Neural progenitor cell (in vitro differentiated cells): Measurements from ENCODE around the gene SLC2A10. TPM values are rescaled to one million over a fixed set of nuclear protein-coding genes. Genes with fewer than 3 reads are reported as not detected.

ENCODE experiments used
- DNase-seq: peaks from one replicate; pipeline ENCODE4 v3.0.0-alpha.2; 2016; ENCODE audit warnings: low spot score
- H2AFZ ChIP-seq: fragments of 200-600 bp; sonication (generic); replicated peaks from 2 replicates; pipeline ENCODE4 v1.6.1; 2016; ENCODE audit warnings: antibody characterized with exemption
- H3F3A ChIP-seq: fragments of 200-600 bp; sonication (generic); 2 replicates; pipeline ENCODE4 v1.6.1; 2016; ENCODE audit warnings: antibody characterized with exemption, low read depth
- H3K27ac ChIP-seq: fragments of 200-600 bp; sonication (generic); 2 replicates; pipeline ENCODE4 v1.5.1; 2016; ENCODE audit warnings: mild to moderate bottlenecking
- H3K27me3 ChIP-seq: fragments of 200-600 bp; sonication (generic); 2 replicates; pipeline ENCODE4 v1.6.1; 2016; ENCODE audit warnings: mild to moderate bottlenecking, moderate library complexity
- H3K36me3 ChIP-seq: fragments of 200-600 bp; sonication (generic); 2 replicates; pipeline ENCODE4 v1.5.1; 2016
- H3K4me1 ChIP-seq: fragments of 200-600 bp; sonication (generic); 2 replicates; pipeline ENCODE4 v1.6.1; 2016; ENCODE audit warnings: mixed run types
- H3K4me2 ChIP-seq: fragments of 200-600 bp; sonication (generic); 2 replicates; pipeline ENCODE4 v1.6.1; 2016
- H3K4me3 ChIP-seq: fragments of 200-600 bp; sonication (generic); 2 replicates; pipeline ENCODE4 v1.5.1; 2016
- H3K79me2 ChIP-seq: fragments of 200-600 bp; sonication (generic); 2 replicates; pipeline ENCODE4 v1.6.1; 2016; ENCODE audit warnings: low read depth
- H3K9ac ChIP-seq: fragments of 200-600 bp; sonication (generic); 2 replicates; pipeline ENCODE4 v1.6.1; 2016
- H3K9me3 ChIP-seq: fragments of 200-600 bp; sonication (generic); 2 replicates; pipeline ENCODE4 v1.5.1; 2016; ENCODE audit warnings: low read depth
- H4K20me1 ChIP-seq: fragments of 200-600 bp; sonication (generic); 2 replicates; pipeline ENCODE4 v1.6.1; 2016; ENCODE audit warnings: low read depth
- H3K27ac Mint-ChIP-seq: 3 replicates; pipeline ENCODE4 v1.8.0; 2021; ENCODE audit warnings: mixed read lengths
- H3K27me3 Mint-ChIP-seq: 2 replicates; pipeline ENCODE4 v1.8.0; 2022; ENCODE audit warnings: low read depth, mild to moderate bottlenecking, inconsistent platforms, moderate library complexity, mixed read lengths; ENCODE audit not compliant: insufficient read depth
- H3K36me3 Mint-ChIP-seq: 3 replicates; pipeline ENCODE4 v1.8.0; 2021; ENCODE audit warnings: mixed read lengths
- H3K4me1 Mint-ChIP-seq: 3 replicates; pipeline ENCODE4 v1.8.0; 2021; ENCODE audit warnings: mixed read lengths
- H3K4me3 Mint-ChIP-seq: 3 replicates; pipeline ENCODE4 v1.8.0; 2021; ENCODE audit warnings: mild to moderate bottlenecking, moderate library complexity, mixed read lengths
- H3K9me3 Mint-ChIP-seq: 3 replicates; pipeline ENCODE4 v1.8.0; 2020; ENCODE audit warnings: mixed read lengths
- CTCF ChIP-seq: fragments of 200-600 bp; sonication (generic); IDR thresholded peaks from 2 replicates; pipeline ENCODE4 v1.5.1; 2017; ENCODE audit warnings: antibody characterized with exemption, mild to moderate bottlenecking
- EZH2 ChIP-seq: fragments of 200-600 bp; sonication (generic); IDR thresholded peaks from 2 replicates; pipeline ENCODE4 v1.6.1; 2017; ENCODE audit warnings: antibody characterized with exemption, mild to moderate bottlenecking, moderate library complexity
- EZH2phosphoT487 ChIP-seq: fragments of 200-600 bp; sonication (generic); IDR thresholded peaks from 2 replicates; pipeline ENCODE4 v1.6.1; 2017; ENCODE audit warnings: antibody characterized with exemption
- total RNA-seq: library from RNA; depleted of rRNA; stranded (reverse); fragments of >200 nt; gene quantifications from 2 replicates; pipeline ENCODE4 v1.2.3, GENCODE V29; 2015; ENCODE audit warnings: low replicate concordance

The SLC2A10 gene
- total RNA-seq, 1 donor from 2014 or later, result 9.6 TPM

GRCh38 chr20:46784436-46785127, 75.1 kb downstream of the SLC2A10 start:
- Histone ChIP-seq H3K4me3 (no peak overlapping the region), H3K9me3 (no peaks in the 10 kb centered on the region), H3K4me2 (no peak overlapping the region)

More at GRCh38 chr20:46784436-46785127, 75.1 kb downstream of the SLC2A10 start:
- no peak for DNase-seq
- no peaks in the 10 kb centered on the region for H3K27me3 Mint-ChIP-seq
- H3K27ac Mint-ChIP-seq, result peak overlapping the region; percentile 21
- no peaks in the 10 kb centered on the region for H3F3A ChIP-seq
- no peak overlapping the region for H3K27ac ChIP-seq
- no peaks in the 10 kb centered on the region for H4K20me1 ChIP-seq
- no peaks in the 10 kb centered on the region for H3K9me3 Mint-ChIP-seq
- no peak overlapping the region for H3K4me3 Mint-ChIP-seq
- no peaks in the 10 kb centered on the region for H3K36me3 Mint-ChIP-seq
- TF ChIP-seq CTCF (no peak), EZH2phosphoT487 (no peak), EZH2 (no peak)
- H2AFZ ChIP-seq, result no peak overlapping the region
- H3K9ac ChIP-seq, result no peak overlapping the region
- no peaks in the 10 kb centered on the region for H3K27me3 ChIP-seq
- peaks cover 5% of the 10 kb centered on the region for H3K4me1 Mint-ChIP-seq
- H3K36me3 ChIP-seq, result no peaks in the 10 kb centered on the region
- H3K79me2 ChIP-seq, result no peaks in the 10 kb centered on the region
- H3K4me1 ChIP-seq, result peaks cover 7% of the 10 kb centered on the region

Other genes starting within 250 kb of the SLC2A10 start
- 29.0 and 45.9 TPM in 2 replicates for gene ZNF334, start 196.1 kb upstream of the SLC2A10 start, total RNA-seq
- not detected in 2 replicates for gene OCSTAMP, start 159.0 kb upstream of the SLC2A10 start, total RNA-seq
- 4.5 and 7.4 TPM in 2 replicates for gene SLC13A3, start 58.2 kb upstream of the SLC2A10 start, total RNA-seq
- gene TP53RK, start 20.2 kb upstream of the SLC2A10 start, total RNA-seq, result 15.9 and 16.3 TPM in 2 replicates
- 1.8 and 2.1 TPM in 2 replicates for gene EYA2, start 185.2 kb downstream of the SLC2A10 start, total RNA-seq